Measurements from ENCODE around the gene TMUB2.

Gene TMUB2

GRCh38 chr17:44221084-44221861 lies 34.5 kb downstream of the TMUB2 start (continued):
- TF ChIP-seq ZNF18 (tag by site-specific recombination; IDR thresholded peaks at IDR 0.05) (no peak), GLIS2 (tag by site-specific recombination; IDR thresholded peaks at IDR 0.05) (peak; percentile 96), OVOL3 (tag by site-specific recombination; IDR thresholded peaks at IDR 0.05) (no peak), ELK4 (IDR thresholded peaks at IDR 0.05; ENCODE audit: borderline replicate concordance, low read depth, low read length) (no peak), ZBTB11 (tag by site-specific recombination; conservative IDR thresholded peaks at IDR 0.05; ENCODE audit: low read depth) (peak; percentile 32; the same call in 1 of the 2 replicates), ZBTB1 (tag by site-specific recombination; IDR thresholded peaks at IDR 0.05) (no peak), ZNF423 (tag by site-specific recombination; IDR thresholded peaks at IDR 0.05) (no peak), ZNF76 (tag by site-specific recombination; IDR thresholded peaks at IDR 0.05; ENCODE audit: borderline replicate concordance, low read depth) (no peak), ZNF623 (tag by site-specific recombination; IDR thresholded peaks at IDR 0.05) (no peak; the same call in 1 of the 2 replicates), HOXA7 (CRISPR knock-in tag; IDR thresholded peaks at IDR 0.05; ENCODE audit: borderline replicate concordance) (no peak), SCRT1 (tag by site-specific recombination; IDR thresholded peaks at IDR 0.05; ENCODE audit: borderline replicate concordance) (no peak), ZNF2 (tag by site-specific recombination; IDR thresholded peaks at IDR 0.05) (peak; percentile 42; the same call in 1 of the 2 replicates), ZNF701 (tag by site-specific recombination; IDR thresholded peaks at IDR 0.05) (no peak), PRDM1 (tag by site-specific recombination; IDR thresholded peaks at IDR 0.05) (peak; percentile 63), ZNF140 (tag by site-specific recombination; IDR thresholded peaks at IDR 0.05) (no peak), ZNF624 (tag by site-specific recombination; IDR thresholded peaks at IDR 0.05) (no peak), ZFP3 (tag by site-specific recombination; IDR thresholded peaks at IDR 0.05; ENCODE audit: low read depth) (no peak), ZNF112 (tag by site-specific recombination; IDR thresholded peaks at IDR 0.05) (no peak), ZNF585B (tag by site-specific recombination; IDR thresholded peaks at IDR 0.05) (no peak), ZNF214 (tag by site-specific recombination; IDR thresholded peaks at IDR 0.05; ENCODE audit: borderline replicate concordance) (no peak), RBAK (tag by site-specific recombination; IDR thresholded peaks at IDR 0.05) (no peak), ZNF707 (tag by site-specific recombination; IDR thresholded peaks at IDR 0.05) (no peak), PATZ1 (tag by site-specific recombination; IDR thresholded peaks at IDR 0.05) (peak; percentile 85), ZSCAN16 (tag by site-specific recombination; IDR thresholded peaks at IDR 0.05) (no peak), MZF1 (tag by site-specific recombination; IDR thresholded peaks at IDR 0.05; ENCODE audit: borderline replicate concordance) (peak; percentile 74; the same call in 1 of the 2 replicates), ZNF391 (tag by site-specific recombination; IDR thresholded peaks at IDR 0.05; ENCODE audit: borderline replicate concordance, low read depth) (no peak; the same call in none of the 2 replicates), ZNF404 (tag by site-specific recombination; IDR thresholded peaks at IDR 0.05) (no peak), ZNF350 (tag by site-specific recombination; IDR thresholded peaks at IDR 0.05) (no peak), KLF17 (tag by site-specific recombination; IDR thresholded peaks at IDR 0.05) (peak; percentile 36; the same call in 1 of the 2 replicates), ZNF747 (tag by site-specific recombination; IDR thresholded peaks at IDR 0.05) (no peak), ZNF529 (tag by site-specific recombination; IDR thresholded peaks at IDR 0.05; ENCODE audit: insufficient replicate concordance) (no peak)

Data from HEK293 (cell line).